ENCODE measurements around the gene CDCA5. TPM values are rescaled to one million over a fixed set of nuclear protein-coding genes. Genes with fewer than 3 reads are reported as not detected.

The CDCA5 gene
- total RNA-seq, 2 donors from 2014 or later: 48.1 to 82.6 TPM

GRCh38 chr11:65040847-65041622, 42.8 kb downstream of the CDCA5 start, which contains the start of gene SAC3D1:
Gene SAC3D1 (plus strand): TSS chr11:65041210. CDS start chr11:65041293, 83 bp downstream.
- Mint-ChIP-seq H3K4me1 (peaks cover 2% of the 10 kb centered on the region), H3K27me3 (ENCODE audit: insufficient read depth) (no peaks in the 10 kb centered on the region), H3K36me3 (ENCODE audit: low read depth) (peaks cover 19% of the 10 kb centered on the region), H3K27ac (peak within 1 kb of the TSS; percentile 96), H3K4me3 (peak within 1 kb of the TSS; percentile 77), H3K9me3 (no peaks in the 10 kb centered on the region)
- peak within 1 kb of the TSS; percentile 91 for H3K27ac ChIP-seq (ENCODE audit: low read depth, low read length)
- H3K27me3 ChIP-seq (ENCODE audit: control insufficient read depth, insufficient read depth, low read length, poor library complexity, severe bottlenecking): no peaks in the 10 kb centered on the region
- peaks cover 12% of the 10 kb centered on the region for H3K36me3 ChIP-seq (ENCODE audit: control insufficient read depth, insufficient read depth, low read length)
- H3K9me3 ChIP-seq (ENCODE audit: control insufficient read depth, low read length): no peaks in the 10 kb centered on the region
- H3K9ac ChIP-seq (ENCODE audit: extremely low read depth, low read length, poor library complexity, severe bottlenecking): peak within 1 kb of the TSS; percentile 63
- no peak for TF ChIP-seq CTCF (conservative IDR thresholded peaks at IDR 0.05)
- H3K4me1 ChIP-seq (ENCODE audit: control insufficient read depth, insufficient read depth, low read length): no peaks in the 10 kb centered on the region
- WGBS, 2 experiments (ENCODE audit: insufficient coverage in 1 of 2, insufficient read length in 1 of 2): 0% methylated on average over 39 to 91 of the region's 91 CpGs
- peak within 1 kb of the TSS; percentile 84 for H3K4me3 ChIP-seq (ENCODE audit: low read length)
- DNase-seq: peak; percentile 97

- peak overlapping the region; percentile 96 for H3K27ac Mint-ChIP-seq
- no peaks in the 10 kb centered on the region for H3K27me3 ChIP-seq (ENCODE audit: control insufficient read depth, insufficient read depth, low read length, poor library complexity, severe bottlenecking)
- peak overlapping the region; percentile 77 for H3K4me3 Mint-ChIP-seq
- no peaks in the 10 kb centered on the region for H3K27me3 Mint-ChIP-seq (ENCODE audit: insufficient read depth)
- H3K36me3 Mint-ChIP-seq (ENCODE audit: low read depth): peaks cover 24% of the 10 kb centered on the region
- H3K4me1 ChIP-seq (ENCODE audit: control insufficient read depth, insufficient read depth, low read length): no peaks in the 10 kb centered on the region
- WGBS, 2 experiments (ENCODE audit: insufficient coverage in 1 of 2, insufficient read length in 1 of 2): 28 to 31% methylated on average over 7 of the region's 7 CpGs
- no peaks in the 10 kb centered on the region for H3K9me3 Mint-ChIP-seq
- H3K4me1 Mint-ChIP-seq: peaks cover 2% of the 10 kb centered on the region
- H3K9me3 ChIP-seq (ENCODE audit: control insufficient read depth, low read length): no peaks in the 10 kb centered on the region
- no peak for DNase-seq
- H3K36me3 ChIP-seq (ENCODE audit: control insufficient read depth, insufficient read depth, low read length): peaks cover 12% of the 10 kb centered on the region
- TF ChIP-seq CTCF (conservative IDR thresholded peaks at IDR 0.05): no peak
- H3K9ac ChIP-seq (ENCODE audit: extremely low read depth, low read length, poor library complexity, severe bottlenecking): peak overlapping the region; percentile 63
- H3K4me3 ChIP-seq (ENCODE audit: low read length): peak overlapping the region; percentile 84
- H3K27ac ChIP-seq (ENCODE audit: low read depth, low read length): peak overlapping the region; percentile 91
These were observed 43.4 kb downstream of the CDCA5 start for GRCh38 chr11:65040520-65040846.

GRCh38 chr11:65036931-65037330, 46.9 kb downstream of the CDCA5 start:
- H3K27me3 Mint-ChIP-seq (ENCODE audit: insufficient read depth): no peaks in the 10 kb centered on the region

More at GRCh38 chr11:65036931-65037330, 46.9 kb downstream of the CDCA5 start:
- TF ChIP-seq CTCF (conservative IDR thresholded peaks at IDR 0.05): no peak
- no peak overlapping the region for H3K9ac ChIP-seq (ENCODE audit: extremely low read depth, low read length, poor library complexity, severe bottlenecking)
- peaks cover 5% of the 10 kb centered on the region for H3K36me3 ChIP-seq (ENCODE audit: control insufficient read depth, insufficient read depth, low read length)
- H3K4me1 ChIP-seq (ENCODE audit: control insufficient read depth, insufficient read depth, low read length): no peaks in the 10 kb centered on the region
- no peaks in the 10 kb centered on the region for H3K9me3 ChIP-seq (ENCODE audit: control insufficient read depth, low read length)
- no peak for DNase-seq
- H3K4me3 Mint-ChIP-seq: no peak overlapping the region
- H3K9me3 Mint-ChIP-seq: no peaks in the 10 kb centered on the region
- H3K4me3 ChIP-seq (ENCODE audit: low read length): no peak overlapping the region
- WGBS, 2 experiments (ENCODE audit: insufficient coverage in 1 of 2, insufficient read length in 1 of 2): 92 to 94% methylated on average over 2 to 6 of the region's 6 CpGs
- H3K27me3 ChIP-seq (ENCODE audit: control insufficient read depth, insufficient read depth, low read length, poor library complexity, severe bottlenecking): no peaks in the 10 kb centered on the region
- H3K27ac Mint-ChIP-seq: no peak overlapping the region
- no peak overlapping the region for H3K27ac ChIP-seq (ENCODE audit: low read depth, low read length)
- H3K4me1 Mint-ChIP-seq: peaks cover 2% of the 10 kb centered on the region
- H3K36me3 Mint-ChIP-seq (ENCODE audit: low read depth): peaks cover 22% of the 10 kb centered on the region
